Spinal cord (tissue), 10 donors: ENCODE measurements around the gene ZNF148. TPM values are rescaled to one million over a fixed set of nuclear protein-coding genes. Genes with fewer than 3 reads are reported as not detected.
"Not testable (repeated sequence)": the region's sequence is repeated elsewhere in the genome, so short reads cannot be mapped to it uniquely, and the experiment has no call there.

ENCODE experiments used
- DNase-seq, 6 donors: peaks; one replicate each; pipeline versions ENCODE4 v3.0.0 to v3.0.0-alpha.2; 2013 to 2015; ENCODE audit warnings: low spot score in 6 of 6, low read depth in 4 of 6
- H3K27ac ChIP-seq: one replicate; pipeline ENCODE4 v1.5.1; 2013; ENCODE audit warnings: low read depth, low read length, control low read depth
- H3K27me3 ChIP-seq: one replicate; pipeline ENCODE4 v1.6.1; 2013; ENCODE audit warnings: low read length; ENCODE audit not compliant: control insufficient read depth, insufficient read depth
- H3K36me3 ChIP-seq: one replicate; pipeline ENCODE4 v1.6.1; 2013; ENCODE audit warnings: low read length; ENCODE audit not compliant: control insufficient read depth, insufficient read depth
- H3K4me1 ChIP-seq: one replicate; pipeline ENCODE4 v1.6.1; 2013; ENCODE audit warnings: low read length; ENCODE audit not compliant: control insufficient read depth, insufficient read depth
- H3K4me3 ChIP-seq: one replicate; pipeline ENCODE4 v1.5.1; 2013; ENCODE audit warnings: low read depth, low read length, control low read depth
- H3K9me3 ChIP-seq: one replicate; pipeline ENCODE4 v1.6.1; 2013; ENCODE audit warnings: low read length; ENCODE audit not compliant: control insufficient read depth, insufficient read depth
- WGBS: methylation state at CpG from one replicate; pipeline ENCODE4 v1.1.5; 2013; ENCODE audit warnings: missing lambda C conversion rate; ENCODE audit not compliant: insufficient coverage; 5-methylcytosine and 5-hydroxymethylcytosine counted together
- polyA plus RNA-seq, 2 donors: library from polyadenylated mRNA; unstranded; fragments of 120-200 nt; gene quantifications; one replicate each; pipeline ENCODE4 v1.2.1, GENCODE V29; 2013; ENCODE audit not compliant: insufficient read length in 2 of 2
- total RNA-seq, 2 donors: library from RNA; depleted of rRNA in 1 of 2; stranded (reverse); fragments of 120-200 nt in 1 of 2; fragments of >200 nt in 1 of 2; gene quantifications; one replicate each; pipeline versions ENCODE4 v1.2.3 to v1.2.4, GENCODE V29; 2013 to 2014
- donor health status: healthy.

The ZNF148 gene
- total and polyA plus RNA-seq, 4 donors = 18.1 to 51.4 (median 40.8) TPM

GRCh38 chr3:125401402-125401801, 26.3 kb upstream of the ZNF148 start:
- Histone ChIP-seq H3K4me3 (no peak overlapping the region), H3K36me3 (no peaks in the 10 kb centered on the region), H3K27ac (no peak overlapping the region), H3K27me3 (no peaks in the 10 kb centered on the region), H3K4me1 (no peaks in the 10 kb centered on the region), H3K9me3 (no peaks in the 10 kb centered on the region)
- no CpG with 5 or more reads among the region's 1 CpG for WGBS
- DNase-seq = no peak

DNA sequence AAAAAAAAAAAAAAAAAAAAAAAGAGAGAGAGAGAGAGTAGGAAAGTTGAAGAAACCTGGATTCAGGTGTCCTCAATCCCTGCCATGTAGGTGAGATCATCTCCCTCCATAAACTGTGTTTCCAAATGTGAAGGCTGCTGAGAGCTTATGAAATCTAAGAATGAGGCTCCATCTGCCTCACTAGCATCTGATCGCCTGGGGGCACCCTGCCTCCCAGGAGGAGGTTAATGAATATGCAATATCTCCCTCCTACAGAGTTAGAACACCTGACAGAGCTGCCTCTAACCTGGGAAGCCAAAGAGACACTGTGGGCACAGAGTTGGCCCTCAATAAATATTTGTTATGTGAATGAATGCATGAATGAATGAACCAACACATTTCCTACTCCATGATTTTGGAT, 23.8 kb upstream of the ZNF148 start:
- DNase-seq = no peak
- Histone ChIP-seq H3K4me1 (no peaks in the 10 kb centered on the region), H3K27me3 (no peaks in the 10 kb centered on the region), H3K9me3 (no peaks in the 10 kb centered on the region), H3K36me3 (no peaks in the 10 kb centered on the region), H3K4me3 (no peak overlapping the region), H3K27ac (no peak overlapping the region)
- WGBS = no CpG with 5 or more reads among the region's 1 CpG

DNA sequence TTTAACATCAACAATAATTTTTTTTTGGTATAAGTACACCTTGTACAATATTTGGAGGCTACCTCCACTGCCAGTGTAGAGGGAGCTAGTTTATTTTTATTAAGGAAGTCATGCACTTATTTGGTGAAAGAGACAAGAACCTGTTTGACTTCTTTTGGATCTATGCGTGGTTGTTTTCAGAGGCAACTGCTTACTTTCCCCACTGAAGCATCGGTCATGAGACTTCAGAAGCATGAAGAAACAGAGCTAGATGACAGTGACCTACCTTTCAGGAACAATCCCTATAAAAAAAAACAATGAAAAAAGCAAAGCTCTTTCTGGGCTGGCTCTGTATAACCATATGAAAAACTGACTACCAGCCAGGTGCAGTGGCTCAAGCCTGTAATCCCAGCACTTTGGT, 20.0 kb upstream of the ZNF148 start:
- Histone ChIP-seq H3K27me3 (no peaks in the 10 kb centered on the region), H3K36me3 (no peaks in the 10 kb centered on the region), H3K27ac (no peak overlapping the region), H3K9me3 (no peaks in the 10 kb centered on the region), H3K4me3 (no peak overlapping the region), H3K4me1 (no peaks in the 10 kb centered on the region)
- DNase-seq = no peak
- WGBS = 90% methylated on average over 2 of the region's 2 CpGs

DNA sequence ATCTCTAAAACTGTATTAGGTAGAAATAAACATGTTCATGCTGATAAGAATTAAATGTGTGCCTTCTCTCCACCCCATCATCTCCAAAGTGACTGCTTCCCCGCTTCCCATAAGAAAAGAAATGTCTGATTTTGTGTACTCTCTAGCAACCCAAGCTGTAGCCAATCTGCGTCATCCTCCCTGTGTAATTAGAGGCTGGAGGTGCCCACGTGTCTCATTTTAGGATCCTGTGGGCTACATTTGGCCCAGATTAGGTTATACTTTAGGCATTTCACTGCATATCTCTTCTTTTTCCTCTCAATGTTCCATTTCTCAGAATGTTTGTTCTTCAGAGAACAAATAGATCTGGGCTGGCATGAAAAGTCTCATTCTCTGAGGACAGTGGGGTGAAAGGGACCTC, 19.3 kb upstream of the ZNF148 start:
- peak in 1 of 6 donors; percentile 37 for DNase-seq
- H3K4me3 ChIP-seq = no peak overlapping the region
- no peaks in the 10 kb centered on the region for H3K4me1 ChIP-seq
- no peak overlapping the region for H3K27ac ChIP-seq
- no peaks in the 10 kb centered on the region for H3K27me3 ChIP-seq
- H3K9me3 ChIP-seq = no peaks in the 10 kb centered on the region
- 50% methylated on average over 2 of the region's 3 CpGs for WGBS
- no peaks in the 10 kb centered on the region for H3K36me3 ChIP-seq

- H3K36me3 ChIP-seq = no peaks in the 10 kb centered on the region
- H3K27ac ChIP-seq = no peak overlapping the region
- no peaks in the 10 kb centered on the region for H3K4me1 ChIP-seq
- no peaks in the 10 kb centered on the region for H3K9me3 ChIP-seq
- H3K27me3 ChIP-seq = no peaks in the 10 kb centered on the region
- H3K4me3 ChIP-seq = no peak overlapping the region
- no peak for DNase-seq
- WGBS = 92% methylated on average over 6 of the region's 7 CpGs
Observed at GRCh38 chr3:125389282-125389681, 14.2 kb upstream of the ZNF148 start.

DNA sequence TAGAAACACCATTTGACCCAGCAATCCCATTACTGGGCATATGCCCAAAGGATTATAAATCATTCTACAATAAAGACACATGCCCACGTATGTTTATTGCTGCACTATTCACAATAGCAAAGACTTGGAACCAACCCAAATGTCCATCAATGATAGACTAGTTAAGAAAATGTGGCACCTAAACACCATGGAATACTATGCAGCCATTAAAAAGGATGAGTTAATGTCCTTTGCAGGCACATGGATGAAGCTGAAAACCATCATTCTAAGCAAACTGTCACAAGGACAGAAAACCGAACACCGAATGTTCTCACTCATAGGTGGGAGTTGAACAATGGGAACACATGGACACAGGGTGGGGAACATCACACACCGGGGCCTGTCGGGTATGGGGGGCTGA, 13.2 kb upstream of the ZNF148 start:
- WGBS = no CpG with 5 or more reads among the region's 5 CpGs
- DNase-seq, H3K36me3 ChIP-seq, H3K4me1 ChIP-seq, H3K27me3 ChIP-seq, H3K9me3 ChIP-seq, H3K4me3 ChIP-seq, H3K27ac ChIP-seq: not testable (repeated sequence)

DNA sequence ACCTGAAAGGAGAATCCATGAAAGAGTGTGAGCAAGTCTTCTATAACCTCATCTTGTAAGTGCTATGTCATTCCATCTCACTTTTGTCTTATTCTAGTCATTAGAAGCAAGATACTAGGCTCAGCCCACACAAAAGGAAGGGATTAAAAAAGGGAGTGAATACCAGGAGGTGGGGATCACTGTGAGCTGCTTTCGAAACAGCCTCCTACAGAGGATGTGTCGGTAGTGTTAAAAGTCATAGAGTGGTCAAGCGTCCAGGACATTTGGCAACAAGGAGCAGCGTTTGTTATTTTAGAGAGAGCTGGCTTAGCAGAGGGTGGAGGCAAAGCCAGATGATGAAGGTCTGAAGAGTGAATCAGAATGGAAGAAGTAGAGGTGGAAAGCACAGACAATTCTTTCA, 11.7 kb upstream of the ZNF148 start:
- Histone ChIP-seq H3K36me3 (no peaks in the 10 kb centered on the region), H3K27ac (no peak overlapping the region), H3K9me3 (no peaks in the 10 kb centered on the region), H3K4me3 (no peak overlapping the region), H3K4me1 (no peaks in the 10 kb centered on the region), H3K27me3 (no peaks in the 10 kb centered on the region)
- DNase-seq = no peak
- 87% methylated on average over 4 of the region's 4 CpGs for WGBS

DNA sequence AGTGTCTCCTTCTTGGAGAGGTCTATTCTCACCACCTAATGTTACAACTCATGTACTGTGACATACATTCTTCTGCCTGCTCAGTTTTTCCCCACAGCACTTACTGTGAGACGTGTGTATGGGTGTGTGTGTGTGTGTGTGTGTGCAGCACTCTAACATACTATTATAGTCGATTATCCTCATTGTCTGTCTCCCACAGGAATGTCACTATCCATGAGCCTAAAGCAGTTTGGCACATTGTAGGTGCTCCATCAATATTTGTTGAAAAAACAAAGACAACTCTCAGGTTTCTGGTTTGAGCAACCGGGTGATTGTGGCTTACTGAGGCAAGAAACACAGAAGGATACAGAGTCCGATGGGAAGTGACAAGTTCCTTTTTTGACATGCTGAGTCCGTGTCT, 8.6 kb upstream of the ZNF148 start:
- no peaks in the 10 kb centered on the region for H3K27me3 ChIP-seq
- no peaks in the 10 kb centered on the region for H3K4me1 ChIP-seq
- H3K36me3 ChIP-seq = no peaks in the 10 kb centered on the region
- H3K4me3 ChIP-seq = no peak overlapping the region
- no peaks in the 10 kb centered on the region for H3K9me3 ChIP-seq
- no peak overlapping the region for H3K27ac ChIP-seq
- 71% methylated on average over 3 of the region's 5 CpGs for whole genome bisulfite sequencing
- no peak for DNase-seq

GRCh38 chr3:125382298-125382697, 7.2 kb upstream of the ZNF148 start:
- 57% methylated on average over 1 of the region's 1 CpG for WGBS
- H3K27me3 ChIP-seq = no peaks in the 10 kb centered on the region
- DNase-seq = no peak

GRCh38 chr3:125381743-125382142, 6.6 kb upstream of the ZNF148 start:
- Histone ChIP-seq H3K27me3 (no peaks in the 10 kb centered on the region), H3K4me1 (no peaks in the 10 kb centered on the region), H3K36me3 (no peaks in the 10 kb centered on the region), H3K27ac (no peak overlapping the region), H3K9me3 (no peaks in the 10 kb centered on the region), H3K4me3 (no peak overlapping the region)
- no peak for DNase-seq
- WGBS = 88% methylated on average over 5 of the region's 5 CpGs

More at GRCh38 chr3:125382298-125382697, 7.2 kb upstream of the ZNF148 start:
- no peaks in the 10 kb centered on the region for H3K36me3 ChIP-seq
- H3K4me1 ChIP-seq = no peaks in the 10 kb centered on the region
- H3K4me3 ChIP-seq = no peak overlapping the region
- H3K27ac ChIP-seq = no peak overlapping the region
- no peaks in the 10 kb centered on the region for H3K9me3 ChIP-seq
